Natural killer cell (primary cell): ENCODE measurements around the gene ATP5PB. TPM values are rescaled to one million over a fixed set of nuclear protein-coding genes. Genes with fewer than 3 reads are reported as not detected.

ENCODE experiments used
- ATAC-seq, 3 donors: fragments of 150-1000 bp in 2 of 3; fragments of 200-7000 bp in 1 of 3; cut with Tn5 transposase; 1 replicate in 1 of 3; 2 replicates in 2 of 3; pipeline ENCODE4 v1.10.0; 2021; ENCODE audit warnings: mild to moderate bottlenecking in 2 of 3, moderate library complexity in 2 of 3
- DNase-seq, 2 donors: peaks; one replicate each; pipeline versions ENCODE4 v3.0.0 to v3.0.0-alpha.2; 2013 to 2021; ENCODE audit warnings: mixed read lengths in 1 of 2
- H3K27ac ChIP-seq: one replicate; pipeline ENCODE4 v1.5.1; 2013; ENCODE audit warnings: mild to moderate bottlenecking, low read length
- H3K27me3 ChIP-seq: one replicate; pipeline ENCODE4 v1.6.1; 2013; ENCODE audit warnings: low read length; ENCODE audit not compliant: control insufficient read depth, insufficient read depth
- H3K36me3 ChIP-seq: one replicate; pipeline ENCODE4 v1.6.1; 2013; ENCODE audit warnings: low read length; ENCODE audit not compliant: control insufficient read depth, insufficient read depth
- H3K4me1 ChIP-seq: one replicate; pipeline ENCODE4 v1.6.1; 2013; ENCODE audit warnings: low read length; ENCODE audit not compliant: control insufficient read depth, insufficient read depth
- H3K4me3 ChIP-seq: one replicate; pipeline ENCODE4 v1.5.1; 2013; ENCODE audit warnings: low read length
- H3K9me3 ChIP-seq: one replicate; pipeline ENCODE4 v1.6.1; 2013; ENCODE audit warnings: low read length; ENCODE audit not compliant: control insufficient read depth, insufficient read depth
- H3K27ac Mint-ChIP-seq, 2 donors: one replicate each; pipeline ENCODE4 v1.8.0; 2022; ENCODE audit warnings: mild to moderate bottlenecking in 2 of 2, mixed read lengths in 2 of 2, moderate library complexity in 1 of 2
- H3K27me3 Mint-ChIP-seq, 2 donors: one replicate each; pipeline ENCODE4 v1.8.0; 2022; ENCODE audit warnings: low read depth in 2 of 2, mixed read lengths in 2 of 2
- H3K36me3 Mint-ChIP-seq: one replicate; pipeline ENCODE4 v1.8.0; 2022; ENCODE audit warnings: mixed read lengths
- H3K4me1 Mint-ChIP-seq, 2 donors: one replicate each; pipeline ENCODE4 v1.8.0; 2022; ENCODE audit warnings: mixed read lengths in 2 of 2
- H3K4me3 Mint-ChIP-seq: one replicate; pipeline ENCODE4 v1.8.0; 2022; ENCODE audit warnings: mild to moderate bottlenecking, moderate library complexity, mixed read lengths
- H3K9me3 Mint-ChIP-seq, 2 donors: one replicate each; pipeline ENCODE4 v1.8.0; 2022; ENCODE audit warnings: mixed read lengths in 2 of 2
- CTCF ChIP-seq: fragments of 200-600 bp; IDR thresholded peaks from one replicate; pipeline ENCODE4 v1.8.0; 2022; ENCODE audit warnings: antibody characterized with exemption
- WGBS: methylation state at CpG from one replicate; pipeline ENCODE4 v1.1.7; 2013; ENCODE audit warnings: missing lambda C conversion rate; ENCODE audit not compliant: insufficient coverage; 5-methylcytosine and 5-hydroxymethylcytosine counted together
- intact Hi-C: fragments of 100-400 bp; cut with micrococcal nuclease; formaldehyde crosslinking; loops from one replicate; pipeline ENCODE4 v1.14.2; 2022
- total RNA-seq, 4 donors: library from RNA; stranded (reverse); fragments of 120-200 nt in 1 of 4; gene quantifications; one replicate each; pipeline versions ENCODE4 v1.2.3 to v1.2.4, GENCODE V29; 2013 to 2022

The ATP5PB gene
- total RNA-seq, 3 donors from 2014 or later (not counting 1 experiment from before 2014, with no cell fraction given), result 105 to 115 (median 105) TPM

GRCh38 chr1:111420377-111420776 lies 28.9 kb upstream of the ATP5PB start:
- WGBS, result 67% methylated on average over 4 of the region's 5 CpGs
- H3K27ac Mint-ChIP-seq, result no peak overlapping the region
- no peaks in the 10 kb centered on the region for H3K36me3 ChIP-seq
- no peaks in the 10 kb centered on the region for H3K9me3 Mint-ChIP-seq
- H3K36me3 Mint-ChIP-seq, result no peaks in the 10 kb centered on the region
- ATAC-seq (no peak), DNase-seq (no peak)
- no peaks in the 10 kb centered on the region for H3K4me1 ChIP-seq
- H3K27ac ChIP-seq, result no peak overlapping the region
- no peaks in the 10 kb centered on the region for H3K27me3 ChIP-seq
- no peak overlapping the region for H3K4me3 ChIP-seq
- H3K9me3 ChIP-seq, result no peaks in the 10 kb centered on the region
- H3K4me3 Mint-ChIP-seq, result no peak overlapping the region
- no peak for TF ChIP-seq CTCF
- intact Hi-C loops, result no loop called here
- H3K4me1 Mint-ChIP-seq, result no peaks in the 10 kb centered on the region
- H3K27me3 Mint-ChIP-seq, result peaks cover 10 to 16% of the 10 kb centered on the region in 2 donors

DNA sequence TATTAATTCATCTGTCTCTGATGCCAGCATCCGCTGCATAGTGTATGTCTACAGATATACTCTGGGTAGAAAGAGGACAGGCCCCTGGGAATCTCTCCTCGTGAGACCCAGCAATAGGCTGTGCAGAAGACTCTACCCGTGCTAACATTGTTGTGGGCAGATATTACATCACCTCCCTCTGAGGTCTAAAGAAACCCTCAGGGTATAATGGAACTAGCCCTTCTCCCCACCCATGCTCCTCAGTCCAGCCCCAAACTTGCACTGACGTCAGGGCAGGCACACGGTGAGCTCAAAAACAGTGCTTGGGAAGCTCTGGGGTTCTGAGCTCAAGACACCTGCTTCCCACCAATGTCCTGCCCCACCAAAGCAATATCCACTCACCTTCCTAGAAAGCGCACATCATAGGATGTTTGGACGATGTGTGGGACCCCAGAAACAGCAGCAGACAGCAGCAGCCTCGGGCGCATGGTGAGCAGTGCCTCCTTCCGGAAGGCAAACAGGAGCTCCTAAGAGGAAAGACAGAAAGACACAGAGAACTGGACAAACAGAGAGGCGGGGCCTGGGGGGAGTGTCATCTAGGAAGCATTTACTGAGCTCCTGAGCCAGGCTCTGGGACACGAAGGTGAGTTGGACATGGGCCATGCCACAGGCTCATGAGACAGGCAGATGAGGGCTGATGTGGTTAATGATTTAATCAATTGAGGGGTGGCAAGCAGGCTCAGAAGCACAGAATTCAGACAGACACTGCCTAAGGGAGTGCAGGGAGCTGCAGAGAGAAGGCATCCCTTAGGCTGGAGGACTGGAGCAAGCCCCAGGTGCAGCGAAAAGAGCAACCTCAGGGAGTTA lies 26.5 kb upstream of the ATP5PB start:
- no peak overlapping the region for H3K4me3 Mint-ChIP-seq
- H3K36me3 ChIP-seq, result no peaks in the 10 kb centered on the region
- no peak for TF ChIP-seq CTCF
- no peaks in the 10 kb centered on the region for H3K9me3 ChIP-seq
- no peaks in the 10 kb centered on the region for H3K4me1 ChIP-seq
- no peak overlapping the region for H3K4me3 ChIP-seq
- H3K27ac Mint-ChIP-seq, result no peak overlapping the region
- intact Hi-C loops, result no loop called here
- no peaks in the 10 kb centered on the region for H3K36me3 Mint-ChIP-seq
- no peaks in the 10 kb centered on the region for H3K27me3 ChIP-seq
- no peaks in the 10 kb centered on the region for H3K4me1 Mint-ChIP-seq
- H3K27ac ChIP-seq, result no peak overlapping the region
- WGBS, result 86% methylated on average over 13 of the region's 13 CpGs
- ATAC-seq (no peak), DNase-seq (no peak)
- H3K27me3 Mint-ChIP-seq, result peaks cover 21 to 23% of the 10 kb centered on the region in 2 donors
- H3K9me3 Mint-ChIP-seq, result no peaks in the 10 kb centered on the region

DNA sequence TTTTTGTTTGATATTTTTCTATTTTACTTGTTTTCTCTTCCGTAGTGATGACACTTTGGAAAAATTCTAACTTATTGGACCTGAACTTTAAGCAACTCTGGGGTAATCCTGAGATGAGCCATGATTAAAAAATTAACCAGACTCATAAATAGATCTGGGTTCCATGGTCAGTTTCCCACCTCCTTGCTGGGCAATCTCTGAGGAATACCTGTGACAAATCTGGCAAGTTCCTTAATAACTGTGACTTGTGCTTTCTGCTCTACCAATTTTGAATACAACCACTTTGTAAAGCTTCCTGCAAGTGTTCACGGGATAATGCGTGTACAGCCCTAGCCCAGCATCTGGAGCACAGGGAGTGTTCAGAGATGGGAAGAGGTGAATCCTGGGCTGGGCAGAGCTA lies 25.0 kb upstream of the ATP5PB start:
- H3K27ac Mint-ChIP-seq, result no peak overlapping the region
- no peak overlapping the region for H3K4me3 Mint-ChIP-seq
- H3K27me3 Mint-ChIP-seq, result peaks cover 22 to 23% of the 10 kb centered on the region in 2 donors
- no peaks in the 10 kb centered on the region for H3K36me3 Mint-ChIP-seq
- ATAC-seq (no peak), DNase-seq (no peak)
- TF ChIP-seq CTCF, result no peak
- intact Hi-C loops, result no loop called here
- no peak overlapping the region for H3K4me3 ChIP-seq
- H3K4me1 ChIP-seq, result no peaks in the 10 kb centered on the region
- H3K27ac ChIP-seq, result no peak overlapping the region
- H3K36me3 ChIP-seq, result no peaks in the 10 kb centered on the region
- no peaks in the 10 kb centered on the region for H3K27me3 ChIP-seq
- WGBS, result 82% methylated on average over 1 of the region's 3 CpGs
- no peaks in the 10 kb centered on the region for H3K4me1 Mint-ChIP-seq
- H3K9me3 Mint-ChIP-seq, result no peaks in the 10 kb centered on the region
- H3K9me3 ChIP-seq, result no peaks in the 10 kb centered on the region
